ENCODE data around the gene SLC13A1.

- TF ChIP-seq CTCF (IDR thresholded peaks at IDR 0.05 in 8 of 11, conservative IDR thresholded peaks at IDR 0.05 in 3 of 11) = no peak
- TF ChIP-seq POLR2A (IDR thresholded peaks at IDR 0.05) = no peak
These were observed 30.7 kb downstream of the SLC13A1 start for GRCh38 chr7:123169065-123169464.

Data from spleen (tissue), 7 donors.